Measurements from ENCODE around the gene RTN4IP1.

Gene RTN4IP1

DNA sequence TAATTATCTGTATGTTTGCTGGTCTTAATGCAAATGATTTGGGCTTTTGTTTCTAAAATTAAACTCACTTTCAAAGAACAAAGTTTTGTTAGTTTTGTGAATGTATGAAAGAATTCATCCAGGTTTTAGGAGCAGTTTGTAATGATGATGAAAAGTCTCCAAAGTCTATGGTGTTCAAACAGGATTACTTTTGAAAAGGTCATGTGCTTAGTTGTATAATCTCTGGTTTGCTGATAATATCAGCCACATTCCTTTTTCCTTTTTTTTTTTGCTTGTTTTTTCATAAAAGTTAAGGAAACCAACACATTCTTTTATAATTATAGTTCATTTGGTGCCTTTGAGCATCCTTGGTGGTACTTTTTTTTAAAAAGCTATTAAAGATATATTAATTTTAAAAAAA lies 88.9 kb downstream of the RTN4IP1 start:
- Histone ChIP-seq H3K4me3 (no peak overlapping the region), H3K9me3 (replicated peaks in 1 of 11) (peaks cover 0 to 14% (median 5%) of the 10 kb centered on the region in 11 experiments; a peak in 9 of 22 replicates), H3K4me1 (peaks cover 12 to 48% (median 28%) of the 10 kb centered on the region in 10 experiments), H3K36me3 (peaks cover 0 to 10% (median 0%) of the 10 kb centered on the region in 11 experiments; a peak in 1 of 22 replicates), H3K27me3 (no peaks in the 10 kb centered on the region; a peak in 1 of 22 replicates), H3K4me2 (peak overlapping the region; percentile 40 to 76 (median 59); a peak in 16 of 22 replicates), H3K9ac (no peak overlapping the region; a peak in 2 of 22 replicates), H3K27ac (peak overlapping the region in 4 of 11 experiments; percentile 50 to 60 (median 58); a peak in 3 of 22 replicates), H4K20me1 (no peaks in the 10 kb centered on the region)
- no peak for TF ChIP-seq Cebpa-rat (IDR thresholded peaks at IDR 0.05)

GRCh38 chr6:106539936-106540335 lies 89.4 kb downstream of the RTN4IP1 start:
- Histone ChIP-seq H3K9me3 (replicated peaks in 1 of 11) (peaks cover 0 to 14% (median 5%) of the 10 kb centered on the region in 11 experiments; a peak in 9 of 22 replicates), H3K27ac (peak overlapping the region in 8 of 11 experiments; percentile 17 to 66 (median 58); a peak in 14 of 22 replicates), H3K9ac (peak overlapping the region in 6 of 11 experiments; percentile 20 to 56 (median 47); a peak in 9 of 22 replicates), H4K20me1 (no peaks in the 10 kb centered on the region), H3K4me1 (peaks cover 9 to 45% (median 24%) of the 10 kb centered on the region in 10 experiments; a peak in 19 of 20 replicates), H3K4me3 (no peak overlapping the region), H3K36me3 (peaks cover 0 to 10% (median 0%) of the 10 kb centered on the region in 11 experiments; a peak in 1 of 22 replicates), H3K4me2 (peak overlapping the region; percentile 40 to 76 (median 59)), H3K27me3 (no peaks in the 10 kb centered on the region; a peak in 1 of 22 replicates)
- no peak for TF ChIP-seq Cebpa-rat (IDR thresholded peaks at IDR 0.05)

DNA sequence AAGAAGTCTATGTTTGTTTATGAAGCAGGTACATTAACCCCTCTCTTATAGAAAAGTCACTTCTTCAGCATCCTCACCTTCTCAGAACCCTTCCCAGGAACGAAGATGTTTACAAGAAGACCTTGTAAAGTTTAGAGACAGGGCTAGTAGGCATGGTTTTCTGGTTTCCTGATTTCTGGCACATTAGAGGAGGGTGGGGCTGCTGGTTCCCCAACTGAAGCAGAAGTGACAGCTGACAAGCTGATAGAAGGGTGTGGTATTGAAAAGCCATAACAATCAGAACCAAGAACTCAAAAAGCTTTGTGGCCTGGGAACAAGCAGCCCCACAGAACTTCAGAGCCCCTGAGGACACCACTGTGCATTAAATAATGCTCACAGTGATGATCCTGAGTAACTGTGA lies 91.2 kb downstream of the RTN4IP1 start:
- H3K9ac ChIP-seq, result no peak overlapping the region
- peak overlapping the region in 7 of 11 experiments; percentile 6 to 76 (median 61); a peak in 12 of 22 replicates for H3K4me2 ChIP-seq
- H3K4me3 ChIP-seq, result no peak overlapping the region; a peak in 1 of 20 replicates
- peak overlapping the region in 2 of 11 experiments; percentile 2 to 14; a peak in 3 of 22 replicates for H3K27ac ChIP-seq
- no peaks in the 10 kb centered on the region; a peak in 1 of 22 replicates for H3K27me3 ChIP-seq
- H3K9me3 ChIP-seq (replicated peaks in 1 of 11), result peaks cover 0 to 14% (median 5%) of the 10 kb centered on the region in 11 experiments; a peak in 9 of 22 replicates
- no peaks in the 10 kb centered on the region for H4K20me1 ChIP-seq
- no peak for TF ChIP-seq Cebpa-rat (IDR thresholded peaks at IDR 0.05)
- peaks cover 0 to 5% (median 0%) of the 10 kb centered on the region in 11 experiments; a peak in 1 of 22 replicates for H3K36me3 ChIP-seq
- peaks cover 9 to 57% (median 22%) of the 10 kb centered on the region in 10 experiments; a peak in 19 of 20 replicates for H3K4me1 ChIP-seq

DNA sequence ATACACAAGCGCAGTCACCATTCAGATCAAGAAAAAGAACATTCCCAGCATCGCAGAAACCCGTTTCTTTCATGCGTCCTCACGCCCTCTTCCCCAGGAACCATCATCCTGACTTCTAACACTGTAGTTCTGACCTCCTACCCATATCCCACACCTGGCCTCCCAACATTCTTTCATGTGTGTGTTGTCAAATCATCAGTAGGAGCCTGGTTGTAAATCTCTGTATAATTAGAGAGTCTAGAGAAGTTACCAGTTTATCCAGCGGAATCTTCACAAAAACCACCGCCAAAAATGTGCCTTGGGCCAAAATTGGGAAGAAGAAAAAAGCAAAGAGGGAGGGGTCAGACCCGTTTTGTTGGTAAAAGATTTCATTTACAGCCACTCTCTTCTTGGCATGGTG lies 91.6 kb downstream of the RTN4IP1 start:
- H3K27ac ChIP-seq, result no peak overlapping the region; a peak in 2 of 22 replicates
- peaks cover 0 to 14% (median 5%) of the 10 kb centered on the region in 11 experiments; a peak in 9 of 22 replicates for H3K9me3 ChIP-seq (replicated peaks in 1 of 11)
- H3K9ac ChIP-seq, result no peak overlapping the region
- no peaks in the 10 kb centered on the region for H4K20me1 ChIP-seq
- H3K36me3 ChIP-seq, result peaks cover 0 to 5% (median 0%) of the 10 kb centered on the region in 11 experiments; a peak in 1 of 22 replicates
- TF ChIP-seq Cebpa-rat (IDR thresholded peaks at IDR 0.05), result no peak
- no peaks in the 10 kb centered on the region; a peak in 1 of 22 replicates for H3K27me3 ChIP-seq
- H3K4me1 ChIP-seq, result peaks cover 9 to 61% (median 24%) of the 10 kb centered on the region in 10 experiments; a peak in 19 of 20 replicates
- no peak overlapping the region; a peak in 1 of 20 replicates for H3K4me3 ChIP-seq
- H3K4me2 ChIP-seq, result peak overlapping the region in 6 of 11 experiments; percentile 37 to 76 (median 66); a peak in 8 of 22 replicates

DNA sequence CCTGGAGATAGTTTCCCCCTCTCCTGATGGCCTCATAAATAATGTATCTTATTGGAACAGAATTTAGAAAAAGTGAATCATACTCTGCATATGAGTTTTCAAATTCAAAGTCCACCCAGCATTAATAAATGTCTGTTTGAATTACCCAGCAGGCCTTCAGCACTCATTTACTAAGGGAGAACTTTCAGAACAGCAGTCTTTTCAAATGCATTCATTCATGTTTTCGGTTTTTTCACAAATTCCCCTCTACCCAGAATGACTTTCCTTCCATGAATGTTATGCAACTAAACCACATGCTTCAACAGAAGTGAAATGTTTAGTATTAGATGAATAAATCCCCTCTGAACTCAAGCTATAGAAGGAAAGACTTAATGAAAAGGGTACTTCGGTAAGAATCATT lies 92.4 kb downstream of the RTN4IP1 start:
- H3K4me2 ChIP-seq, result peak overlapping the region in 2 of 11 experiments; percentile 1 to 73; a peak in 2 of 22 replicates
- H4K20me1 ChIP-seq, result no peaks in the 10 kb centered on the region
- H3K36me3 ChIP-seq, result peaks cover 0 to 5% (median 0%) of the 10 kb centered on the region in 11 experiments; a peak in 1 of 22 replicates
- no peaks in the 10 kb centered on the region; a peak in 1 of 22 replicates for H3K27me3 ChIP-seq
- no peak overlapping the region for H3K27ac ChIP-seq
- peaks cover 0 to 14% (median 5%) of the 10 kb centered on the region in 11 experiments; a peak in 9 of 22 replicates for H3K9me3 ChIP-seq (replicated peaks in 1 of 11)
- H3K4me3 ChIP-seq, result no peak overlapping the region
- H3K4me1 ChIP-seq, result peaks cover 9 to 61% (median 24%) of the 10 kb centered on the region in 10 experiments; a peak in 19 of 20 replicates
- H3K9ac ChIP-seq, result no peak overlapping the region
- TF ChIP-seq Cebpa-rat (IDR thresholded peaks at IDR 0.05), result no peak

- Histone ChIP-seq H3K36me3 (peaks cover 0 to 5% (median 0%) of the 10 kb centered on the region in 11 experiments; a peak in 1 of 22 replicates), H3K4me1 (peaks cover 9 to 61% (median 24%) of the 10 kb centered on the region in 10 experiments; a peak in 19 of 20 replicates), H3K9ac (no peak overlapping the region), H3K27me3 (no peaks in the 10 kb centered on the region; a peak in 1 of 22 replicates), H4K20me1 (no peaks in the 10 kb centered on the region), H3K4me2 (no peak overlapping the region), H3K4me3 (no peak overlapping the region), H3K9me3 (replicated peaks in 1 of 11) (peaks cover 0 to 14% (median 5%) of the 10 kb centered on the region in 11 experiments; a peak in 9 of 22 replicates), H3K27ac (no peak overlapping the region)
- TF ChIP-seq Cebpa-rat (IDR thresholded peaks at IDR 0.05), result no peak
Observed at GRCh38 chr6:106536357-106536756, 92.9 kb downstream of the RTN4IP1 start.

DNA sequence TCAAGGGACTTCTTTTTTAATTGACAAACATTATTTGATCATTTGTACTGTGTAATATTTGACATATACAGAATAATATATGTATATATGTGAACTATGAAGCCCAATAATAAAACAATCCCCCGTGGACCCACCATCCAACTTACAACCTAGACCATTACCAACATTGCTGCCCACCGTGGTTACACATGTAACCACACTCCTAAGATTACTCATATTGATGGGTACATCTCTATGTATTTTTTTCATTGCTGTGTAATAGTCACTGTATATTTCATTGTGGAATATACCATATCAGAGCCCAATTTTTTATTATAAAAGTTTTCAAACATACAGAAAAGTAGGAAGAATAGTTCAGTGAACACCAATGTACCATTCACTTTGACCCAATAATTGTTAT lies 94.3 kb downstream of the RTN4IP1 start:
- no peak overlapping the region for H3K27ac ChIP-seq
- no peak overlapping the region for H3K9ac ChIP-seq
- peaks cover 4 to 55% (median 20%) of the 10 kb centered on the region in 10 experiments; a peak in 19 of 20 replicates for H3K4me1 ChIP-seq
- no peaks in the 10 kb centered on the region for H4K20me1 ChIP-seq
- no peak for TF ChIP-seq Cebpa-rat (IDR thresholded peaks at IDR 0.05)
- peak overlapping the region in 1 of 11 experiments; percentile 29; a peak in 1 of 22 replicates for H3K4me2 ChIP-seq
- peaks cover 0 to 14% (median 5%) of the 10 kb centered on the region in 11 experiments; a peak in 9 of 22 replicates for H3K9me3 ChIP-seq (replicated peaks in 1 of 11)
- H3K4me3 ChIP-seq, result no peak overlapping the region
- no peaks in the 10 kb centered on the region; a peak in 1 of 22 replicates for H3K27me3 ChIP-seq
- H3K36me3 ChIP-seq, result peaks cover 0 to 5% (median 0%) of the 10 kb centered on the region in 11 experiments; a peak in 1 of 22 replicates

DNA sequence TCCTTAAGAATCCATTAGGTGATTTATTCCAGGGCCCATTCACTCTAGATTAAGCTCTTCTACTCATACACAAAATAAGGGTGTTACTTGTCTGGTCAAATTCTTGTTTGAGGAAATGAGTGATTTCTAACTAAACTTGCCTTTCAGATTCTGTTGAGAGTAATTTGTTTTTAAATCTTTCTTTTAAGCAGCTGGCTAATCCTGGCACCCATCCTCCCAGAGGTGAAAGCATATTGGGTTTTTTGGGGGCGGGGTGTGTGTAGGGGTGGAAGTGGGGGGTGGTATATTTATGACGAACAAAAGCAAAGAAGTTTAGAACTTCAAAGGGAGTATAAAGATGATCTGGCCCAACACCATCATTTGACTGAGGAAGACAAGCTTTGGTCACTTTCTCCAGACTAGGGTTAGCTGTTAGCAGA lies 94.7 kb downstream of the RTN4IP1 start:
- Histone ChIP-seq H3K27me3 (no peaks in the 10 kb centered on the region; a peak in 1 of 22 replicates), H3K4me1 (peaks cover 0 to 51% (median 16%) of the 10 kb centered on the region in 10 experiments; a peak in 16 of 20 replicates), H3K36me3 (peaks cover 0 to 5% (median 0%) of the 10 kb centered on the region in 11 experiments; a peak in 2 of 22 replicates), H3K9ac (no peak overlapping the region), H3K27ac (no peak overlapping the region), H3K4me3 (no peak overlapping the region), H3K9me3 (replicated peaks in 1 of 11) (peaks cover 0 to 14% (median 5%) of the 10 kb centered on the region in 11 experiments; a peak in 9 of 22 replicates), H3K4me2 (peak overlapping the region in 1 of 11 experiments; percentile 29; a peak in 2 of 22 replicates), H4K20me1 (no peaks in the 10 kb centered on the region)
- no peak for TF ChIP-seq Cebpa-rat (IDR thresholded peaks at IDR 0.05)

DNA sequence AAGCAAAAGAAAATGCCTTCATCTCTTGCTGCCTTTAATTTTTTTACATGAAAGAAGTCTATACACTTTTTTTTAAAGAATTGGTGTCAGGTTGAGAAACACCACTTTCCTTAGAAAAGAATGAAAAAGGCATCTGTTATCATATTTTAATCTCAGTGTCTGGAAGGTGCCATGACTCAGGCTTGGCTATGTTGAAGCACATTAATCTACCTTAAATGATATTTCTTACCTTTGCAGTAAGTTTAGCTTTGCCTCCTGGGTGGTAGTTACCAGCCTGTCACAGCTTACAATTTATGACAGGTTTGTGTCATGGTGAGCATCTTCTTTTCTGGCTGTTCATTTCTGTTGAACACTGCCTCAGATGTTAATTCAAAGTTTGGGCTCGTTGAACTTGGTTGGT lies 95.3 kb downstream of the RTN4IP1 start:
- Histone ChIP-seq H3K36me3 (peaks cover 0 to 6% (median 0%) of the 10 kb centered on the region in 11 experiments; a peak in 2 of 22 replicates), H3K4me2 (peak overlapping the region in 1 of 11 experiments; percentile 29; a peak in 2 of 22 replicates), H3K27me3 (no peaks in the 10 kb centered on the region), H3K9ac (no peak overlapping the region), H3K27ac (no peak overlapping the region), H3K9me3 (replicated peaks in 1 of 11) (peaks cover 0 to 14% (median 5%) of the 10 kb centered on the region in 11 experiments; a peak in 9 of 22 replicates), H4K20me1 (no peaks in the 10 kb centered on the region), H3K4me3 (no peak overlapping the region), H3K4me1 (peaks cover 0 to 45% (median 13%) of the 10 kb centered on the region in 10 experiments; a peak in 14 of 20 replicates)
- TF ChIP-seq Cebpa-rat (IDR thresholded peaks at IDR 0.05), result no peak

Data from BLaER1 treated with 17β-estradiol and CSF1 and Interleukin-3, amounts not matched to agents 10 nM and 100 nM (cell line).